ENCODE measurements around the gene DACT3. TPM values are rescaled to one million over a fixed set of nuclear protein-coding genes. Genes with fewer than 3 reads are reported as not detected.

DACT3 gene
- total and polyA plus RNA-seq, 4 donors: 0.32 to 1.4 (median 1.0) TPM

DNA sequence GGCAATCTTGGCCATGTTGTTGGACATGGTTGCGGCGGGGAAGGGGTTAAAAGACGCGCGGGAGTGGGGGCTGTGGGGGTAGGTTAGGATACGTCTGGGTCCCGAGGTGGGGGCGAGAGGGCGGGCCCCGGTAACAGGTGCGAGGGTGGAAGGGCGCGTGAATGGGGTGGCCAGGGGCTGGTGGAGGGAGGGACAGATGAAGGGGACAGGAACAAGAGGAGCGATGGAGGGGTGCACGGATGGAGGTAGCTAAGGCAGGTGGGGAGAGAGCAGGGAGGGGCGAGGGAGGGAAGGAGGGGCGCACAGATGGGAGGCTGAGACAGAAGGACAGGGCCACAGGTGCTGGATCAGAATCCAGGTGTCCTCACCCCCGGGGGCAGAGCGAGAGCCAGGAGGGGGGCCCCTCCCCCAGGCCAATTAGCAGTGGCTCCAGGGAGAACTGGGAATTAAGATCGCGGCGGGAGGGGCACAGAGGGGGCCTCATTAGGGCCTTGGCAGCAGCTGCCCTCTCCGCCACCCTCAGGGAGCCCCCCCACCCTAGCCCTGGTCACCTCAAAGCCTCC, 26.2 kb downstream of the DACT3 start:
- WGBS: 7% methylated on average over 23 of the region's 23 CpGs
- Histone ChIP-seq H3K27ac (ENCODE audit: low read depth in 1 of 2, low read length in 2 of 2) (no peak overlapping the region), H3K4me3 (ENCODE audit: low read depth in 1 of 3, low read length in 3 of 3) (no peak overlapping the region), H3K9ac (ENCODE audit: low read depth in 1 of 2, low read length in 2 of 2) (no peak overlapping the region), H3K9me3 (ENCODE audit: control insufficient read depth in 4 of 4, low read length in 3 of 4) (no peaks in the 10 kb centered on the region), H3K36me3 (ENCODE audit: control insufficient read depth in 4 of 4, insufficient read depth in 3 of 4, low read depth in 1 of 4, low read length in 3 of 4) (no peaks in the 10 kb centered on the region), H3K27me3 (ENCODE audit: control insufficient read depth in 4 of 4, insufficient read depth in 4 of 4, low read length in 3 of 4) (peaks cover 0 to 18% (median 0%) of the 10 kb centered on the region in 4 donors), H3K4me1 (ENCODE audit: control insufficient read depth in 4 of 4, insufficient read depth in 4 of 4, low read length in 3 of 4) (peaks cover 4 to 21% (median 17%) of the 10 kb centered on the region in 4 donors)
- TF ChIP-seq HNF4G (IDR thresholded peaks at IDR 0.05): no peak
- no peak for TF ChIP-seq RAD21 (IDR thresholded peaks at IDR 0.05)
- TF ChIP-seq CTCF (IDR thresholded peaks at IDR 0.05; ENCODE audit: low read depth, low read length, missing input control): no peak
- TF ChIP-seq TAF1 (conservative IDR thresholded peaks at IDR 0.05): no peak
- DNase-seq (ENCODE audit: low spot score): no peak

GRCh38 chr19:46634045-46634655, 26.8 kb downstream of the DACT3 start:
- 7% methylated on average over 38 of the region's 38 CpGs for WGBS
- peaks cover 4 to 15% (median 13%) of the 10 kb centered on the region in 4 donors for H3K4me1 ChIP-seq (ENCODE audit: control insufficient read depth in 4 of 4, insufficient read depth in 4 of 4, low read length in 3 of 4)
- H3K27ac ChIP-seq (ENCODE audit: low read depth in 1 of 2, low read length in 2 of 2): no peak overlapping the region
- H3K36me3 ChIP-seq (ENCODE audit: control insufficient read depth in 4 of 4, insufficient read depth in 3 of 4, low read depth in 1 of 4, low read length in 3 of 4): no peaks in the 10 kb centered on the region
- DNase-seq (ENCODE audit: low spot score): peak; percentile 88
- no peaks in the 10 kb centered on the region for H3K9me3 ChIP-seq (ENCODE audit: control insufficient read depth in 4 of 4, low read length in 3 of 4)
- H3K27me3 ChIP-seq (ENCODE audit: control insufficient read depth in 4 of 4, insufficient read depth in 4 of 4, low read length in 3 of 4): peaks cover 0 to 15% (median 0%) of the 10 kb centered on the region in 4 donors
- TF ChIP-seq HNF4G (IDR thresholded peaks at IDR 0.05) (no peak), NR2F2 (IDR thresholded peaks at IDR 0.05) (no peak), RAD21 (IDR thresholded peaks at IDR 0.05) (no peak), TAF1 (conservative IDR thresholded peaks at IDR 0.05) (no peak), RXRA (IDR thresholded peaks at IDR 0.05) (no peak), YY1 (IDR thresholded peaks at IDR 0.05) (no peak), EGR1 (IDR thresholded peaks at IDR 0.05; ENCODE audit: low read depth in 2 of 2) (no peak), CTCF (IDR thresholded peaks at IDR 0.05; ENCODE audit: low read depth, low read length, missing input control) (no peak), JUND (IDR thresholded peaks at IDR 0.05) (no peak), FOXA2 (IDR thresholded peaks at IDR 0.05) (no peak), SP1 (IDR thresholded peaks at IDR 0.05) (no peak), GABPA (IDR thresholded peaks at IDR 0.05 in 1 of 2, conservative IDR thresholded peaks at IDR 0.05 in 1 of 2) (no peak), ATF3 (IDR thresholded peaks at IDR 0.05) (no peak), HNF4A (conservative IDR thresholded peaks at IDR 0.05) (no peak), REST (IDR thresholded peaks at IDR 0.05) (no peak), FOXA1 (IDR thresholded peaks at IDR 0.05) (no peak)
- TF ChIP-seq, protein P1, sequence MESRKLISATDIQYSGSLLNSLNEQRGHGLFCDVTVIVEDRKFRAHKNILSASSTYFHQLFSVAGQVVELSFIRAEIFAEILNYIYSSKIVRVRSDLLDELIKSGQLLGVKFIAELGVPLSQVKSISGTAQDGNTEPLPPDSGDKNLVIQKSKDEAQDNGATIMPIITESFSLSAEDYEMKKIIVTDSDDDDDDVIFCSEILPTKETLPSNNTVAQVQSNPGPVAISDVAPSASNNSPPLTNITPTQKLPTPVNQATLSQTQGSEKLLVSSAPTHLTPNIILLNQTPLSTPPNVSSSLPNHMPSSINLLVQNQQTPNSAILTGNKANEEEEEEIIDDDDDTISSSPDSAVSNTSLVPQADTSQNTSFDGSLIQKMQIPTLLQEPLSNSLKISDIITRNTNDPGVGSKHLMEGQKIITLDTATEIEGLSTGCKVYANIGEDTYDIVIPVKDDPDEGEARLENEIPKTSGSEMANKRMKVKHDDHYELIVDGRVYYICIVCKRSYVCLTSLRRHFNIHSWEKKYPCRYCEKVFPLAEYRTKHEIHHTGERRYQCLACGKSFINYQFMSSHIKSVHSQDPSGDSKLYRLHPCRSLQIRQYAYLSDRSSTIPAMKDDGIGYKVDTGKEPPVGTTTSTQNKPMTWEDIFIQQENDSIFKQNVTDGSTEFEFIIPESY (IDR thresholded peaks at IDR 0.05): no peak
- peak overlapping the region in 2 of 3 donors; percentile 5 to 8 for H3K4me3 ChIP-seq (ENCODE audit: low read depth in 1 of 3, low read length in 3 of 3)
- no peak overlapping the region for H3K9ac ChIP-seq (ENCODE audit: low read depth in 1 of 2, low read length in 2 of 2)
